HG02642 (cell line): ENCODE data around the gene MICAL2.

ENCODE experiments used
- ATAC-seq: cut with Tn5 transposase; IDR thresholded peaks from one replicate; pipeline ENCODE4 v1.9.1; 2021; ENCODE audit warnings: mild to moderate bottlenecking; ENCODE audit not compliant: unreplicated experiment, poor library complexity

The MICAL2 gene

GRCh38 chr11:12110201-12110713 is at the start of gene MICAL2:
TSS of gene MICAL2 (plus strand) at chr11:12110590. CDS start at chr11:12162156, 51,566 bp downstream.
- ATAC-seq, result peak; percentile 98

GRCh38 chr11:12061851-12062560 is 48.4 kb upstream of the MICAL2 start:
- no peak for ATAC-seq

GRCh38 chr11:12063251-12063650 is 47.1 kb upstream of the MICAL2 start:
- ATAC-seq, result no peak

- no peak for ATAC-seq
These were observed 46.0 kb upstream of the MICAL2 start for GRCh38 chr11:12064136-12064953.

GRCh38 chr11:12064954-12065280 is 45.5 kb upstream of the MICAL2 start:
- ATAC-seq, result no peak

GRCh38 chr11:12066056-12066798 is 44.2 kb upstream of the MICAL2 start:
- ATAC-seq, result no peak

- no peak for ATAC-seq
These were observed 43.4 kb upstream of the MICAL2 start for GRCh38 chr11:12066799-12067508.

- ATAC-seq, result no peak
These were observed 42.5 kb upstream of the MICAL2 start for GRCh38 chr11:12067796-12068357.

GRCh38 chr11:12069066-12069676 is 41.2 kb upstream of the MICAL2 start:
- ATAC-seq, result no peak

- no peak for ATAC-seq
These were observed 39.7 kb upstream of the MICAL2 start for GRCh38 chr11:12070446-12071267.

GRCh38 chr11:12071574-12071973 is 38.8 kb upstream of the MICAL2 start:
- no peak for ATAC-seq

GRCh38 chr11:12073436-12073835 is 37.0 kb upstream of the MICAL2 start:
- no peak for ATAC-seq

- no peak for ATAC-seq
These were observed 36.5 kb upstream of the MICAL2 start for GRCh38 chr11:12073886-12074285.

- no peak for ATAC-seq
These were observed 35.7 kb upstream of the MICAL2 start for GRCh38 chr11:12074529-12075195.

- no peak for ATAC-seq
These were observed 35.1 kb upstream of the MICAL2 start for GRCh38 chr11:12075291-12075690.

- no peak for ATAC-seq
These were observed 34.3 kb upstream of the MICAL2 start for GRCh38 chr11:12075822-12076821.
